Activated T-cell treated with anti-CD3 and anti-CD28 coated beads, Interleukin-2, amount 50 U/mL, for 48 hours (primary cell): ENCODE data around the gene C2.

ENCODE experiments used
- DNase-seq, 2 experiments: peaks; one replicate each; pipeline ENCODE4 v3.0.0-alpha.2; 2020

C2 gene

GRCh38 chr6:31927242-31927862 lies at the start of gene C2:
C2 (plus strand) TSS chr6:31927717; CDS start chr6:31927753, 36 bp downstream.
- DNase-seq, result no peak

GRCh38 chr6:31878222-31878621 lies 49.3 kb upstream of the C2 start:
- DNase-seq, result no peak

- no peak for DNase-seq
These were observed 48.8 kb upstream of the C2 start, which contains the start of gene SLC44A4 for GRCh38 chr6:31878726-31879125. SLC44A4 (minus strand) TSS chr6:31878997; CDS start chr6:31878980, 17 bp downstream.

- DNase-seq, result no peak
These were observed 48.4 kb upstream of the C2 start for GRCh38 chr6:31879143-31879542.

GRCh38 chr6:31879901-31880300 lies 47.6 kb upstream of the C2 start:
- DNase-seq, result no peak

- DNase-seq, result no peak
These were observed 46.9 kb upstream of the C2 start for GRCh38 chr6:31880616-31881015.

- DNase-seq, result no peak
These were observed 46.2 kb upstream of the C2 start for GRCh38 chr6:31881136-31881859.

GRCh38 chr6:31882344-31882743 lies 45.2 kb upstream of the C2 start:
- DNase-seq, result no peak

- DNase-seq, result no peak
These were observed 43.8 kb upstream of the C2 start for GRCh38 chr6:31883676-31884075.

- no peak for DNase-seq
These were observed 42.9 kb upstream of the C2 start for GRCh38 chr6:31884528-31885035.

- DNase-seq, result no peak
These were observed 41.0 kb upstream of the C2 start for GRCh38 chr6:31886541-31886991.

GRCh38 chr6:31887173-31888007 lies 40.1 kb upstream of the C2 start:
- DNase-seq, result no peak

GRCh38 chr6:31888276-31889258 lies 39.0 kb upstream of the C2 start:
- peak; percentile 75 to 77 for DNase-seq

- no peak for DNase-seq
These were observed 38.1 kb upstream of the C2 start for GRCh38 chr6:31889331-31889972.

GRCh38 chr6:31892821-31893220 lies 34.7 kb upstream of the C2 start:
- no peak for DNase-seq

- no peak for DNase-seq
These were observed 31.0 kb upstream of the C2 start for GRCh38 chr6:31896493-31896855.

- peak in 1 of 2 experiments; percentile 33 for DNase-seq
These were observed 30.5 kb upstream of the C2 start for GRCh38 chr6:31896856-31897611.

GRCh38 chr6:31897612-31898382 lies 29.7 kb upstream of the C2 start, which contains the start of gene EHMT2:
EHMT2 (minus strand) TSS chr6:31897698; CDS start chr6:31897677, 21 bp downstream.
- DNase-seq, result peak; percentile 87 to 90

GRCh38 chr6:31898383-31899011 lies 29.0 kb upstream of the C2 start:
- DNase-seq, result peak in 1 of 2 experiments; percentile 47
